Measurements from ENCODE around the gene TSPAN10. TPM values are rescaled to one million over a fixed set of nuclear protein-coding genes. Genes with fewer than 3 reads are reported as not detected.

TSPAN10 gene
- total and polyA plus RNA-seq, 7 donors, result 0.36 to 1.7 (median 0.66) TPM

DNA sequence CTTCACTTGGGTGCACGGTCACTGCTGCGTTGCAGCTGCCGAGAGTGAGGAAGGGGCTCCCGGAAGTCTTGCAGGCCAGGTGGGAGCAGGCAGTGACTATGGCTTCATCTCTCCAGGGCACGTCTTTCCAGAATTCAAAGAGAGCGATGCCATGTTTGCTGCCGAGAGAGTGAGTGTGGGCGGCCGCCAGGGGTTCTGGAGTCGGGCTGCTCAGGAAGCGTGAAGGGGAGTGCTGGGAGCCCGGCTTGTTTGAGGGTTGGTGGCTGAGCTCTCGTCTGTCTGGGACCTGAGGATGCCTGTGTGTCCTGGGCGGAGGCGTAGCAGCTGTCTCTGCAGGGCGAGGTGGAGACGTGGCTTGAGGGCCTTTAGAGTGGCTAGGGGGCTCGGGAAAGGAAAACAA is 53.1 kb downstream of the TSPAN10 start:
- Histone ChIP-seq H3K27ac (no peak overlapping the region), H3K36me3 (peaks cover 37 to 91% (median 84%) of the 10 kb centered on the region in 4 donors), H3K9me3 (no peaks in the 10 kb centered on the region), H3K27me3 (no peaks in the 10 kb centered on the region), H3K4me3 (no peak overlapping the region), H3K4me1 (peaks cover 0 to 11% (median 8%) of the 10 kb centered on the region in 4 donors)
- intact Hi-C loops (cut with DNase I), result no loop called here
- TF ChIP-seq POLR2A (IDR thresholded peaks at IDR 0.05) (no peak), POLR2AphosphoS5 (IDR thresholded peaks at IDR 0.05) (no peak), EP300 (IDR thresholded peaks at IDR 0.05) (no peak)
- TF ChIP-seq, protein P1, sequence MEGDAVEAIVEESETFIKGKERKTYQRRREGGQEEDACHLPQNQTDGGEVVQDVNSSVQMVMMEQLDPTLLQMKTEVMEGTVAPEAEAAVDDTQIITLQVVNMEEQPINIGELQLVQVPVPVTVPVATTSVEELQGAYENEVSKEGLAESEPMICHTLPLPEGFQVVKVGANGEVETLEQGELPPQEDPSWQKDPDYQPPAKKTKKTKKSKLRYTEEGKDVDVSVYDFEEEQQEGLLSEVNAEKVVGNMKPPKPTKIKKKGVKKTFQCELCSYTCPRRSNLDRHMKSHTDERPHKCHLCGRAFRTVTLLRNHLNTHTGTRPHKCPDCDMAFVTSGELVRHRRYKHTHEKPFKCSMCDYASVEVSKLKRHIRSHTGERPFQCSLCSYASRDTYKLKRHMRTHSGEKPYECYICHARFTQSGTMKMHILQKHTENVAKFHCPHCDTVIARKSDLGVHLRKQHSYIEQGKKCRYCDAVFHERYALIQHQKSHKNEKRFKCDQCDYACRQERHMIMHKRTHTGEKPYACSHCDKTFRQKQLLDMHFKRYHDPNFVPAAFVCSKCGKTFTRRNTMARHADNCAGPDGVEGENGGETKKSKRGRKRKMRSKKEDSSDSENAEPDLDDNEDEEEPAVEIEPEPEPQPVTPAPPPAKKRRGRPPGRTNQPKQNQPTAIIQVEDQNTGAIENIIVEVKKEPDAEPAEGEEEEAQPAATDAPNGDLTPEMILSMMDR (IDR thresholded peaks at IDR 0.05), result no peak
- 93 to 94% methylated on average over 18 of the region's 18 CpGs for WGBS, 2 donors
- DNase-seq, result no peak

DNA sequence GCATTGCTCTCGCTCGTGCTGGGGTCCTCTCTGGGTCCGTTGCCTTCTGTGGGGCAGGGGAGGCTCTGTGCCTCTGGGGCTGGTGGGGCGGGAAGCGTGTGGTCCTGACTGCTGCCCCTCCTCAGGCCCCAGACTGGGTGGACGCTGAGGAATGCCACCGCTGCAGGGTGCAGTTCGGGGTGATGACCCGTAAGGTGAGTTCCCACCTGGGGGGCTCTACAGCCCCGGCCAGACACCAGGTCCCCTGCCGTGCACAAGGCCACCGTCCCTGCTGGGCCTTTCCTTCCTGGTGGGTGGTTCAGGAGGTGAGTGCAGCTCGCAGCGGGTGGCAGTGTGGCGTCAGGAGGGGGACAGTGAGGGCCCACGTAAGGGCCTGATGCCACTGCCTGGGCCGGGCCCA is 53.6 kb downstream of the TSPAN10 start:
- Histone ChIP-seq H3K27me3 (no peaks in the 10 kb centered on the region), H3K4me1 (peaks cover 0 to 6% (median 3%) of the 10 kb centered on the region in 4 donors), H3K4me3 (no peak overlapping the region), H3K36me3 (peaks cover 41 to 96% (median 89%) of the 10 kb centered on the region in 4 donors), H3K27ac (no peak overlapping the region), H3K9me3 (no peaks in the 10 kb centered on the region)
- WGBS, 2 donors, result 92 to 93% methylated on average over 17 of the region's 17 CpGs
- no peak for TF ChIP-seq EP300 (IDR thresholded peaks at IDR 0.05)
- TF ChIP-seq, protein P1 (IDR thresholded peaks at IDR 0.05), result no peak
- no peak for TF ChIP-seq POLR2A (IDR thresholded peaks at IDR 0.05)
- TF ChIP-seq POLR2AphosphoS5 (IDR thresholded peaks at IDR 0.05), result no peak
- DNase-seq, result no peak
- intact Hi-C loops (cut with DNase I), result no loop called here

DNA sequence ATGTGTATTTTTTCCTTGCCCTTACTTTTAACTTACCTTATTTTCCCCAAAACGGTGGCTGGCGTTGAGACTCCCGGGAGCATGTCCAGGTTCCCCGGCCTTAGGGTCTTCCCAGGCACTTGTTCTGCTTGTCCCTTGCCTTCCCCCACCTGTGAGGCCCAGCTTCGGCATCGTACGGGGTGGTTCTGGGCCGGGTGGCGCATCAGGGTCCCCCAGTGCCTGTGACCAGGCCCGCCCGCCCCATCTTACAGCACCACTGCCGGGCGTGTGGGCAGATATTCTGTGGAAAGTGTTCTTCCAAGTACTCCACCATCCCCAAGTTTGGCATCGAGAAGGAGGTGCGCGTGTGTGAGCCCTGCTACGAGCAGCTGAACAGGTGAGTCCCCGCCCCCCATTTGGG is 54.2 kb downstream of the TSPAN10 start:
- H3K36me3 ChIP-seq, result peaks cover 47 to 100% (median 93%) of the 10 kb centered on the region in 4 donors
- H3K27me3 ChIP-seq, result no peaks in the 10 kb centered on the region
- TF ChIP-seq, protein P1 (IDR thresholded peaks at IDR 0.05), result no peak
- no peak for TF ChIP-seq POLR2AphosphoS5 (IDR thresholded peaks at IDR 0.05)
- no peak for TF ChIP-seq EP300 (IDR thresholded peaks at IDR 0.05)
- TF ChIP-seq POLR2A (IDR thresholded peaks at IDR 0.05), result no peak
- intact Hi-C loops (cut with DNase I), result no loop called here
- no peaks in the 10 kb centered on the region for H3K9me3 ChIP-seq
- H3K4me3 ChIP-seq, result no peak overlapping the region
- H3K4me1 ChIP-seq, result no peaks in the 10 kb centered on the region
- no peak for DNase-seq
- 95 to 96% methylated on average over 18 of the region's 18 CpGs for WGBS, 2 donors
- no peak overlapping the region for H3K27ac ChIP-seq

DNA sequence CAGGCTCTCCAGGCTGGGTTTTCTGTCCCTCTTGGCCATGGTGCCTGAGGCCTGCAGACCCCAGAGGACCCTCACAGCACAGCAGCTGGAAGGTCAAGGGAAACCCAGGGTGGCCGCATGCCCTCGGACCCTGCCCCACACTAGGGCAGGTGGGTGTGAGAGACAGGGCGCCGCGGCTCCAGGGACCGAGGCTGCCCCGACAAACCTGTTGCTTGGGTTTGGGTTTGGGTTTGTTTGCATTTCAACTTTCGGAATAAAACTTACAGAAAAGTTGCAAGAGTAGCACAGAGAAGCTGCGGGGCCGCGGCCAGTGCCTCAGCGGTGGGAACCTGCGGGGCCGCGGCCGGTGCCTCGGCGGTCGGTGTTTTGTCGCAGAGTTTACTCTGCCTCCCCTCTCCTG is 54.6 kb downstream of the TSPAN10 start:
- no peaks in the 10 kb centered on the region for H3K9me3 ChIP-seq
- 97% methylated on average over 20 of the region's 20 CpGs for WGBS, 2 donors
- no peaks in the 10 kb centered on the region for H3K4me1 ChIP-seq
- intact Hi-C loops (cut with DNase I), result no loop called here
- peaks cover 47 to 100% (median 93%) of the 10 kb centered on the region in 4 donors for H3K36me3 ChIP-seq
- TF ChIP-seq EP300 (IDR thresholded peaks at IDR 0.05) (no peak), POLR2AphosphoS5 (IDR thresholded peaks at IDR 0.05) (no peak), POLR2A (IDR thresholded peaks at IDR 0.05) (no peak)
- TF ChIP-seq, protein P1 (IDR thresholded peaks at IDR 0.05), result no peak
- H3K4me3 ChIP-seq, result no peak overlapping the region
- DNase-seq, result no peak
- H3K27me3 ChIP-seq, result no peaks in the 10 kb centered on the region
- no peak overlapping the region for H3K27ac ChIP-seq

All from sigmoid colon (tissue), 7 donors.